Stimulated activated CD8-positive, alpha-beta memory T cell treated with anti-CD3 and anti-CD28 coated beads, Interleukin-4, amount 100 ng/mL, for 24 hours (primary cell): Measurements from ENCODE around the gene MYL11.
"Not testable (repeated sequence)": the region's sequence is repeated elsewhere in the genome, so short reads cannot be mapped to it uniquely, and the experiment has no call there.

Source experiments
- DNase-seq: peaks from one replicate; pipeline ENCODE4 v3.0.0-alpha.2; 2020; ENCODE audit warnings: low read depth

MYL11 gene

DNA sequence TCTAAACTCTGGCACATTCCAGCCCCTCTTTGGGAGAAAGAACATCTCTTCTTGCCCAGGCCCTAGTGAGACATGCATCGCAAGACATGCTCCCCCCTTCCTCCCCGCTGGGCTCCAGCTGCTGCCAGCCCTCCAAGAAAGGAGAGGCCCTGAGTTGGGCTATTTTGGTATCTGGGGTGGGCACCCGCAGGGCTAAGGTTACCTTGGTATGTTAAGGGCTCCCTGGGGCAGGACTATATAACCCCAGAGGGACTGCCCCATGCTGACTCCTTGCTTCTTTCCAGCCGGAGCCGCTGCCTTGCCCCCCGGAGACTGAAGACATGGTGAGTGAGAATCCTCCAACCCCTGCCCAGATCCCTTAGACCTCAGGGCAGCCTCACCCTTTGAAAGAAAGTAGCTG is at the start of gene MYL11:
Gene MYL11, plus strand, starts transcription at position 265 of the 400 bp plus-strand sequence. Its CDS starts 56 bp downstream, at position 321.
- DNase-seq: no peak

DNA sequence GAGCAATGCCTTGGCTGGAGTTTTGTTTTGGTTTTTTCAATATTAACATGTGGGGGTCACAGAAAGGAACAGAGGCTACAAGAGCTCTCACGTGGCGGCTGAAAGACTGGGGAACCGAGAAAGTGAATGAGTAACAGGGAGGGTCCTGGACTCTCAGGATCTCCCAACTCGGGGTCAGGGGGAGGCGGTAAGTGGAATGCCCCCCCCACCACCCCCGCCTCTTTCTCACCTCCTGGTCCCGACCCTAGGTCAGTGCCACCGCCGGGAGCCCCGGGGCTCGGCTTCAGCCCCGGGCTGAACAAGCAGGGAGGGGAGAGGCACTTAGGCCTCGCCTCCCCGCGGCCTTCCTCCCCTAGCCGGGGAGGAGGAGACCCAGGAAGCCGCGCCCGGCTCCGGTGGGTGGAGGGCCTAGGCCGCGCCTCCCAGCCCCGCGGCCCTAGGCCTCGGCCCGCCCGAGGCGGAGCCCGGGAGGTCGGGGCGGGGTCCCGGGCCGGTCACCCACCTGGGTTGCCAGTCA is 40.1 kb upstream of the MYL11 start:
- DNase-seq: peak; percentile 80

DNA sequence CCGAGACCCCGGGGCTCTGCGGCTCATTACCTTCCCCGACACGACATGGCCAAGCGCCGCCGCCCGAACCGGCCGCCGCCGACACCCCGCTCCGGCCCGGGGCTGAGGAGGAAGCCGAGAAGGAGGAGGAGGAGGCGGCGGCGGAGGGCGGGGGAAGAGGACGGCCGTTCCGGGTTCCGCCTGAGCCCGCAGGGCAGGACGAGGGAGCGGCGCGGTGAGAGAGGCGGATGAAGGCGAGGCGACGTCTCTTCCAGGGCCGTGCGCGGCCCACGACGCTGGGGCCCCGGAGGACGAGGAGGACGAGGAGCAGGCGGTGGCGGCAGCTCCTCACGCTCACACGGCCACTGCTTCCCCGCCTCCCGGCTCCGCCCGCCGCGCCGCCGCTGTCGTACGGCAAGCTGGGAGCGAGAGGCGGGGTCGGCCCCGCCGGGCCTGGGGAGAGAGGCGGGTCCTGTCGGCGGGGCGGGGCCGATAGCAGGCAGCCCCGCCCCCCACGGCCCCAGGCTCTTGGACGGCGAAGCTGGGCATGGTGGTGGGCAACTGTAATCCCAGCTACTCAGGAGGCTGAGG is 39.5 kb upstream of the MYL11 start:
- peak; percentile 77 for DNase-seq

DNA sequence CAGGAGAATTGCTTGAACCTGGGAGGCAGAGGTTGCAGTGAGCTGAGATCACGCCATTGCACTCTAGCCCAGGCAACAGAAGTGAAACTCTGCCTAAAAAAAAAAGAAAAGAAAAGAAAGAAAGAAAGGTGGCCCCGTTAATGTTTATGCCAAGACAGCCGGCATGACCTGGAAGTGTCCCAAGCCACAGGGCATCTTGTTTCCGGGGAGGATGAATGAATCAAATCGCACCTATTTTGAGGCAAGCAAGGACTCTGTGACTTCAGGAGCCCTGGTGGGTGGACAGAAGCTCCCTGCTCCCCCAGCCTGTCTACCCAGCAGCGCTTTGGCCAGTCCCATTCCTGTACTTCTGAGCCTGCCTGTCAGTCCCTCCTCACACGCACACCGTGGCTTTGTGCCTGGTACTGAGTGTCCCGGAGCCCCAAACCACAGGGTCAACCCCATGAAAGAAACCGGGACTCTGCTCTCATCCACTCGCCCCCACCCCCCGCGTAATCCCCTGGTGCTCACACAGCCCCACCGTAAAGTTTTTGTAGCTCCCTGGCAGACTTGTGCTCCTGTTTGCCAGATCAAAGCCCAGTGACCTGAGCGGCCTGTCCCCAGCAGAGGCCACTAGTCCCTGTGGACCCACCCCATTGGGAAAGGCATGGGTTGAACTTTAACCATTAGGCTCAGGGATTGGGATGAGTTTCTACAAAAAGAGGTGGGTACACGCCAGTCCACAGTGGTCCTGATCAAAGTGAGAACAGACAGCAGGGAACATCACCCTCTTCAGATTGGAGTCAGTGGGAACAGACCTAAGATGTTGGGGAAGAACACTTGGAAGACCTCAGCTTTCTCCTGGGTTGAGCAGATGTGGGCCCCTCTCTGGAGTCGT is 38.8 kb upstream of the MYL11 start:
- DNase-seq: no peak

- DNase-seq: not testable (repeated sequence)
Observed at GRCh38 chr16:30337964-30338357, 36.6 kb upstream of the MYL11 start.

DNA sequence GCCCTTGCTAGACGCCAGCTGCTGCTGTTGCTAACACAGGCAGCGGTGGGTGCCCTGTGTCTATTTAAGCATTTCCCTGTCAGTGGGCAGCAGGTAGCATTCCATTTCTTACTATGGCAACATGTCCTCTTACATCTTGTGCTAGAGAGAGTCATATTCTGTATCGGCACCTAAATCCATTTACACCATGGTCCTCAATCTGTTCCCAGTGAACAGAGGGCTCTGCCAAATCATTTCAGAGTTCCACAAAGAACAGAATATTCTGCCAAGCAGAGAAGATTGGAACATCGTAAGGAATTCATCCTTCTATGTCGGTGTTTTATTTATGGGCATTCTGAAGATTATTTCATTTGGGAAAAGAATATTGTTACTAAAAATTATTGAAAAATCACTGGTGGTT is 35.9 kb upstream of the MYL11 start:
- not testable (repeated sequence) for DNase-seq

DNA sequence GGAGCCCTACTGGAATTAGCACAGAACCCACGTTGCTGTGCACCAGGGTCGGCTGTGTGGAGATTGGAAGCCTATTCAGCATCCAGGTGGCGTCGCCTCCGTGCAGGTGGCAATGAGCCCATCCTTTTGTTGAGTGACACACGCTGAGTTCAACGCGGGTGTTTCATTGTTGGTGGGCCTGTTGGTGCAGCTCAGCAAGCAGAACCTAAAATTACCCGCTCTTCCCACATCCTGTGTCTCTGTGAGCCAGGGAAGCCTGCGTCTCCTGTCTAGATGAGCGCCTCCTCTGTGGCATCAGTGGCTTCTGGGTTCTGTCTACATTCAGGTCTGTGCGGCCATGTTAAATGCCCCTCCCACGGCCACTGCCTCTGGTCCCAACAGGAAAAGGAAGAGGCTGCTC is 34.0 kb upstream of the MYL11 start:
- no peak for DNase-seq

- not testable (repeated sequence) for DNase-seq
Observed at GRCh38 chr16:30341971-30342370, 32.6 kb upstream of the MYL11 start.

DNA sequence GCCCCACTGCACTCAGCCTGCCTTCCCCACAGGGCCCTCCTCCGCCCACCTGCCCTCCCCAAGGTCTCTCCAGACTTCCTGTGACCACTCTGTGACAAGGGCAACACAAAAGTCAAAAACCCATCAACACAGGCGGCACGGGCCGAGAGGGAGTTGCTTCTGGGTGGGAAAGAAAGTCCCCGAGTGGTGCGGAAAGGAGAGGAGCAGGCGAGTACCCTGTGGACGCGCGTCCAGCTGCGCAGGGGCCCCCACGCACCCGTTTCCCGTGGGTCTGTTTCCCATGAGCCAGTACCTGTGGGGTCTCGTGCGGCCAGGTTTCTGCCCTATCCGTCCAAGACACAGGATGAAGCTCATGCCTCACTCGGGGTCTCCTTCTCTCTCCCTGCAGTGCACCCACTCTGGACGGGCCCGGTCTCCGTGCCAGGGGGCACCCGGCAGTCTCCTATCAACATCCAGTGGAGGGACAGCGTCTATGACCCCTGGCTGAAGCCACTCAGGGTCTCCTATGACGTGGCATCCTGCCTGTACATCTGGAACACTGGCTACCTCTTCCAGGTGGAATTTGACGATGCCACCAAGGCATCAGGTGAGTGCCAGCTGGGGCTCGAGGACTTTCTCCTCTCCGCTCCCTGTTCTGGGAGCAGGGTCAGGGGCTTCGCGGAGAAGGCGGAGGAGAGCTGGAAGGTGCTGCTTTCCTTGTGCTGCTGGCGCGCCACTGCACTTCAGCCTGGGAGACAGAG is 31.7 kb upstream of the MYL11 start:
- no peak for DNase-seq

DNA sequence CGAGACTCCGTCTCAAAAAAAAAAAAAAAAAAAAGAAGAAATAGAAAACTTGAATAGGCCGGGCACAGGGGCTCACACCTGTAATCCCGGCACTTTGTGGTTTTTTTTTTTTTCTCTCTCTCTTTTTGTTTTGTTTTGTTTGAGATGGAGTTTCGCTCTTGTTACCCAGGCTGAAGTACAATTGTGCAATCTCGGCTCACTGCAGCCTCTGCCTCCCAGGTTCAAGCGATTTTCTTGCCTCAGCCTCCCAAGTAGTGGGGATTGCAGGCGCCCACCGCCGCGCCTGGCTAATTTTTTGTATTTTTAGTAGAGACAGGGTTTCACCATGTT is 31.1 kb upstream of the MYL11 start:
- not testable (repeated sequence) for DNase-seq

DNA sequence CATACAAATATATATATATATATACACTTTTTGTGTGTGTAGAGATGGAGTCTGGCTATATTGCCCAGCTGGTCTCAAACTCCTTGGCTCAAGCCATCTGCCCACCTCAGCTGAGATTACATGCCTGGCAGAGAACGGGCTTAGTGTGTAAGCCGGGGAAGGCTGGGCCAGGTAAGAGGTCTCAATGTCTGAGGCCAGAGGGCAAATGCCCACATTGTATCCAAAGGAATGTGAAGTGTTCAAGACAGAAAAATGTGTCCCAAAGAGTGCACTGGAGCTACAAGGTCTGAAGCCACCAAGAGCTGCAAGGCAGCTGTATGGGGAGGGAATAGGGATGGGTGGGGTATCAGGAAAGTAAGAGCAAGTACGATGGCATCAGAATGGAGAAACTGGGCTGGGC is 28.3 kb upstream of the MYL11 start:
- no peak for DNase-seq

- no peak for DNase-seq
Observed at GRCh38 chr16:30348113-30348512, 26.5 kb upstream of the MYL11 start.

DNA sequence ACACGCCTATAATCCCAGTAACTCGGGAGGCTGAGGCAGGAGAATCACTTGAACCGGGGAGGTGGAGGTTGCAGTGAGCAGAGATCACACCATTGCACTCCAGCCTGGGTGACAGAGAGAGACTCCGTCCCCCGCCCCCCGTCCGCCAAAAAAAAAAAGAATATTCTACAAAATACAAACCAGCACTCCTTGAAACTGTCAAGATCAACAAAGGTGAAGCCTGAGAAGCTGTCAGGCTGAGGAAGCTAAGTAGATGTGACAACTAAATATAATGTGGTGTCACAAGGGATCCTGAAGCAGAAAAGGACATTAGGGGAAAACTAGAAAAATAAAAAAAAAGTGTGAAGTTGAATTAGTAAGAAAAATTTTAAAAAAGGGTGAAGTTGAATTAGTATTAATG is 25.7 kb upstream of the MYL11 start:
- DNase-seq: no peak

GRCh38 chr16:30349675-30350074 is 24.9 kb upstream of the MYL11 start:
- no peak for DNase-seq

- no peak for DNase-seq
Observed at GRCh38 chr16:30350134-30350871, 24.3 kb upstream of the MYL11 start.

DNA sequence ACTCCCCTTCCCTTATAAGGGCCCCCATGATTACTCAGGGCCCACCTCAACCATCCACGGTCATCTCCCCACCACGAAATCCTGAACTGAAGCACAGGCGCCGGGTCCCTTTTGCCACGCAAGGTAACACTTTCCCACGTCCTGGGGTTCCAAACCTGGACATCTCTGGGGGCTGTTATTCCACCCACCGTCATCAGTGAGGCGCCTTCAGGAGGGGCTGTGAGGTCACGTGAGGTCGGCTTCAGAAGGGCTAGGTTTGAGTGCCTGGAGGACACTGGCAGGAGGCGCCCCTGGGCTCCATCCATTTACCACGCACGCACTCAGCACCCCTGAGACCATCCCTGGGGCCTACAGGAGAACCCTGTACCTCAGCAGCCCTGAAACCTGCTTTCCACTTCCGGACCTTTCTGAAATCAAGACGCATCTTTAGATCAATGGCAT is 23.6 kb upstream of the MYL11 start:
- DNase-seq: no peak

GRCh38 chr16:30351586-30352419 is 22.8 kb upstream of the MYL11 start:
- DNase-seq: no peak

DNA sequence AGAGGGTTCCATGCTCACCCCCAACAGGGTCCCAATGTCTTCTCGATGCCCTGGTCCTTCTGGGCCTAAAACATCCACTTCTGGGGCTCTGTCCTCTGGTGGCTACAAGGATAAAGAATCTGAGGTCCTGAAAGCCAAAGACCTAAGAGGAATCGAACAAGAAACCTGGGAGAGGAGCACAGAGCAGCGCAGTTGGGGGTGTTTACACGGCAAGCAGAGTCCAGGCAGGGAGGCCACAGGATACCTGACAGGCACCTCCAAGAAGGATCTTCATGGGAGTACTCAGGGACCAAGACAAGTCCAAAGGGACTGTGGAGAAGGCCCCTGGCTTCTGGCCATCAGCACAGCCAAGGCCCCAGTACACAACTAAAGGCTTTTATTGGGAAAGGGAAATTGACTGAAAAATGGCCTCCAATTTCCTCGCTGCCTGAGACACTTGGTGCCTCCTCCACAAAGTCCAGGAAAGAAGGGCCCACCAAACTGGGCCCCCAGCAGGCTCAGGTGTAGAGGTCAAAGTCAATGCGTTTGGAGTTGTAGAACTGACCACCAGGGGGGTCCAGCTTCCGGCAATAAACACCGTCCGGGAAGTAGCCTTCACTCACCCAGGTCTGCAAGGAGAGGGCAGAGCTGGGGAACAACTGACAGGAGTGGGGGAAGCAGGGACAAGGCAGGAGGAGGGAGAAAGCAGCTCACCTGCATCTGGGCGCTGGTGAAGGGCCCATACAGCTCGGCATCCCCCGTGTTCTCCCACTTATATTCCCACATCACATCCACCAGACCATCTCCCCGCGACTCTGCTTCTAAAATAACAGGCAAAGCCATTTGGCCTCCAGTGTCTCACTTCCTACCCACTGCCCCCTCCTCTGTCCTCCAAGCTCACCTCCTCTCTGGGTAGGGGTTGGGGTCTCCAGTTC is 21.9 kb upstream of the MYL11 start:
- no peak for DNase-seq

GRCh38 chr16:30353438-30354129 is 21.0 kb upstream of the MYL11 start:
- DNase-seq: no peak
